ENCODE data around the gene AFM. TPM values are rescaled to one million over a fixed set of nuclear protein-coding genes. Genes with fewer than 3 reads are reported as not detected.
"Not testable (repeated sequence)": the region's sequence is repeated elsewhere in the genome, so short reads cannot be mapped to it uniquely, and the experiment has no call there.

Gene AFM
- total and polyA plus RNA-seq, 2 donors from 2014 or later: 30.8 TPM; not detected in 1

DNA sequence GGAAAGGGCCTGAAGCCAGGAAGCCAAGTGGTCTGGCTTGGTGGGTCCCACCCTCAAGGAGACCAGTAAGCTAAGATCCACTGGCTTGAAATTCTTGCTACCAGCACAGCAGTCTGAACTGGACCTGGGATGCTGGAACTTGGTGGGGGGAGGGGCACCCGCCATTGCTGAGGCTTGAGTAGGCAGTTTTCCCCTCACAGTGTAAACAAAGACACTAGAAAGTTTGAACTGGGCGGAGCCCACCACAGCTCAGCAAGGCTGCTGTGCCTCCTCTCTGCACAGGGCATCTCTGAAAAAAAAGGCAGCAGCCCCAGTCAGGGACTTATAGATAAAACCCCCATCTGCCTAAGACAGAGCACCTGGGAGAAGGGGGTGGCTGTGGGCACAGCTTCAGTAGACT is 63.1 kb downstream of the AFM start:
- no peaks in the 10 kb centered on the region for H3K36me3 ChIP-seq (ENCODE audit: control insufficient read depth in 2 of 3, insufficient read depth in 3 of 3, low read length in 3 of 3)
- H3K27ac ChIP-seq (ENCODE audit: low read depth in 2 of 2, low read length in 2 of 2): no peak overlapping the region
- no peak for TF ChIP-seq CTCF (IDR thresholded peaks at IDR 0.05; ENCODE audit: borderline replicate concordance, extremely low read depth, insufficient read depth)
- no peaks in the 10 kb centered on the region for H3K27me3 ChIP-seq (ENCODE audit: control insufficient read depth, insufficient read depth, low read length)
- intact Hi-C loops (cut with DNase I): no loop called here
- no peak overlapping the region for H3K4me3 ChIP-seq (ENCODE audit: low read length in 3 of 3)
- FAIRE-seq (no peak), DNase-seq (peak in 1 of 5 donors; percentile 32)
- H3K9me3 ChIP-seq (ENCODE audit: control insufficient read depth in 2 of 3, insufficient read depth in 1 of 3, low read length in 3 of 3): no peaks in the 10 kb centered on the region
- H3K9ac ChIP-seq (ENCODE audit: low read length in 3 of 3): no peak overlapping the region
- H3K4me1 ChIP-seq (ENCODE audit: control insufficient read depth in 2 of 3, insufficient read depth in 2 of 3, low read depth in 1 of 3, low read length in 3 of 3): no peaks in the 10 kb centered on the region

DNA sequence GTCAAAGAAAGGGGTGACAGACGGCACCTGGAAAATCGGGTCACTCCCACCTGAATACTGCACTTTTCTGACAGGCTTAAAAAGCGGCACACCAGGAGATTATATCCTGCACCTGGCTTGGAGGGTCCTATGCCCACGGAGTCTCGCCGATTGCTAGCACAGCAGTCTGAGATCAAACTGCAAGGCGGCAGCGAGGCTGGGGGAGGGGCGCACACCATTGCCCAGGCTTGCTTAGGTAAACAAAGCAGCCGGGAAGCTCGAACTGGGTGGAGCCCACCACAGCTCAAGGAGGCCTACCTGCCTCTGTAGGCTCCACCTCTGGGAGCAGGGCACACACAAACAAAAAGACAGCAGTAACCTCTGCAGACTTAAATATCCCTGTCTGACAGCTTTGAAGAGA is 69.3 kb downstream of the AFM start:
- DNase-seq; H3K36me3 ChIP-seq (ENCODE audit: control insufficient read depth in 2 of 3, insufficient read depth in 3 of 3, low read length in 3 of 3); FAIRE-seq; H3K9me3 ChIP-seq (ENCODE audit: control insufficient read depth in 2 of 3, insufficient read depth in 1 of 3, low read length in 3 of 3); H3K4me1 ChIP-seq (ENCODE audit: control insufficient read depth in 2 of 3, insufficient read depth in 2 of 3, low read depth in 1 of 3, low read length in 3 of 3); H3K27ac ChIP-seq (ENCODE audit: low read depth in 2 of 2, low read length in 2 of 2); H3K27me3 ChIP-seq (ENCODE audit: control insufficient read depth, insufficient read depth, low read length); H3K4me3 ChIP-seq (ENCODE audit: low read length in 3 of 3); H3K9ac ChIP-seq (ENCODE audit: low read length in 3 of 3); intact Hi-C loops (cut with DNase I): not testable (repeated sequence)

Other genes starting within 250 kb of the AFM start
- gene ANKRD17, start 222.9 kb upstream of the AFM start, total RNA-seq: 67.7 TPM
- 13.3 TPM for gene ANKRD17, start 222.9 kb upstream of the AFM start, polyA plus RNA-seq (ENCODE audit: insufficient read depth, low read depth, low replicate concordance)
- gene ALB, start 77.5 kb upstream of the AFM start, total RNA-seq: 0.19 TPM
- gene ALB, start 77.5 kb upstream of the AFM start, polyA plus RNA-seq (ENCODE audit: insufficient read depth, low read depth, low replicate concordance): 172 TPM
- gene AFP, start 45.5 kb upstream of the AFM start, total RNA-seq: not detected
- gene AFP, start 45.5 kb upstream of the AFM start, polyA plus RNA-seq (ENCODE audit: insufficient read depth, low read depth, low replicate concordance): 11.6 TPM
- 8.8 TPM for gene RASSF6, start 138.7 kb downstream of the AFM start, total RNA-seq
- gene RASSF6, start 138.7 kb downstream of the AFM start, polyA plus RNA-seq (ENCODE audit: insufficient read depth, low read depth, low replicate concordance): 4.7 TPM